Stimulated activated CD8-positive, alpha-beta memory T cell treated with anti-CD3 and anti-CD28 coated beads, Interleukin-15, amount 100 ng/mL, for 48 hours (primary cell): ENCODE results near the gene TUG1.

Source experiments
- DNase-seq, 2 donors: peaks; one replicate each; pipeline ENCODE4 v3.0.0-alpha.2; 2020; ENCODE audit warnings: low read depth in 2 of 2

Gene TUG1

GRCh38 chr22:31001124-31001770 lies 32.2 kb downstream of the TUG1 start:
- DNase-seq: no peak

DNA sequence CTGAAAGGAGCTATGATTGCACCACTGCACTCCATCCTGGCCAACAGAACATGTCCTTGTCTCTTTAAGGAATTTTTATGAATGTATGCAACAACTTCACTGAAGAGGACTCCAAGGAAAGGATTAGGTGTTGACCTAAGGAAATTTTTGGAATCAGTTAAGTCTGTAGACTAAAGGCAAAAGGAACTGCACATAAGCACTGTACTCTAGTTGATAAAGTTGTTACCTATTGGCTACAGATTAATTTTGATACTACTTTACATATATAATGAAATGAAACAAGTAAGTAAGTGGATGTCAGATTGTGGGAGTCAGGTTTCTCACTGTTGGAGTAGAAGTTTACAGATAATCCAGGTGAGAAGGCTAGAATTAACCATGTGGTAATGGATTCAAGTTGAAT lies 36.5 kb downstream of the TUG1 start:
- DNase-seq: no peak

- no peak for DNase-seq
Observed at GRCh38 chr22:31019191-31019930, 50.3 kb downstream of the TUG1 start.

GRCh38 chr22:31020334-31020733 lies 51.3 kb downstream of the TUG1 start:
- DNase-seq: no peak

DNA sequence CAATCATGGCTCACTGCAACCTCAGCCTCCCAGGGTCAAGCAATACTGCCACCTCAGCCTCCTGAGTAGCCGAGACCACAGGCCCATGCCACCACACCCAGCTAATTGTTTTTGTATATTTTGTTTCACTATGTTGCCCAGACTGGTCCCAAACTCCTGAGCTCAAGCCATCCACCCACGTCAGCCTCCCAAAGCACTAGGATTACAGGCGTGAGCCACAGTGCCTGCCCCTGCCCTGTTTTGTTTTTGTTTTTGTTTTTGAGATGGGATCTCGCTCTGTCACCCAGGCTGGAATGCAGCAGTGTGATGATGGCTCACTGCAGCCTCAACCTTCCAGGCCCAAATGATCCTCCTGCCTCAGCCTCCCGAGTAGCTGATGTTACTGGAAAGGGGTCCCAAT lies 53.5 kb downstream of the TUG1 start:
- DNase-seq: no peak
